HG03575 (cell line): ENCODE results near the gene PTGFRN.

Experiments used
- ATAC-seq: cut with Tn5 transposase; IDR thresholded peaks from one replicate; pipeline ENCODE4 v1.9.1; 2021; ENCODE audit not compliant: unreplicated experiment, insufficient number of reproducible peaks, low FRiP score; ENCODE audit errors: extremely low read depth

The PTGFRN gene

GRCh38 chr1:116912846-116913245 is 3.1 kb downstream of the PTGFRN start:
- ATAC-seq: no peak

DNA sequence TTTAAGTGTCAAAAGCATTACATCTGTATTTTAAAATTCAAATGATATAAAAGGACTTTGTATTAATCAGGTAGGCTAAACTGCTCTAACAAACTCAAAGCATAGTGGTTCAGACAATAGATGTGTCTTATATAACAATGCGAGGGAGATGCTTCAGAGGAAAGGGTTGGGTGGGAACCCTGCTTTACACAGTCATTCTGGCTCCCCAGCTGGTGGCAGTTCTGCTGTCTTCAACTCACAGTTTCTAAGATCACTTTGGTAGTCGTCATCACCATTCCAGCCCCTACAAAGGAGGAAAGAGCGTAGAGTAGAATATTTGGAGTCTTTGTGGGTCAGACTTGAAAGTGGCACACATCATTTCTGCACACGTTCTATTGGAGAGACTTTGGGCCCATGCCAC is 4.2 kb downstream of the PTGFRN start:
- no peak for ATAC-seq

DNA sequence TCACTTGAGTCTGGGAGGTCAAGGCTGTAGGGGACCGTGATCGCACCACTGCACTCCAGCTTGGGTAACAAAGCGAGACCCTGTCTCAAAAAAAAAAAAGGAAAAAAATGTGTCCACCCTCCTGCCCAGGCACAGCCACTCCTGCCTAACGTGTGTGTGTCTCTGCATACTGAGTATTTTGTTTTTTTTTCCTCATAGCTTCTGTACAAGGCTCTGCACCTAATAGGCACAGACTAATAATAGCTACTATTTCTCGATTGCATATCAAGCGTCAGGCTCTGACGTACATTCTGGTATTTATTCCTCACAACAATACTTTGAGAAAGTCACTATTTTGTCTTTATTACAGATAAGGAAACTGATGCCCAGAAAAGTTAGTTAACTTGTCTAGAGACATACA is 5.0 kb downstream of the PTGFRN start:
- no peak for ATAC-seq

GRCh38 chr1:116915086-116915661 is 5.5 kb downstream of the PTGFRN start:
- ATAC-seq: no peak

DNA sequence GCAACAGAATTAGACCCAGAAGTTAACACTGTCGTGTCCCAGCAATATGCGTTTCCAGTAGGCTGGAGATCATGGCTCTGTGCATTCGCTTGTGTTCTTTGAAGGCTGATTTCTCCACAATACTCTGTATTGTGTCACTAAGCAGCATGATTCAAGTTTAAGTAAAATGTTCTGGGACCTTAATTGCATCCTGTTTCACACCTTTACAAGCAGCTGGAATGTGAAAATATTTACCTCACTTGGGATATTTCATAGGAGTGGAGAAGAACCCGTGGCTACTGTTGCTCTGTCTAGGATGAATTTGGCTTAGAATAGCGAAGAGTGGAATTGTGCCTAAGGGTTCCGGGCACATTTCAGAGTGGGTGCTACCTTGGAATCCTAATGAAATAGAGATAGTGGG is 6.3 kb downstream of the PTGFRN start:
- ATAC-seq: no peak

- ATAC-seq: no peak
These were observed 7.1 kb downstream of the PTGFRN start for GRCh38 chr1:116916533-116917445.

DNA sequence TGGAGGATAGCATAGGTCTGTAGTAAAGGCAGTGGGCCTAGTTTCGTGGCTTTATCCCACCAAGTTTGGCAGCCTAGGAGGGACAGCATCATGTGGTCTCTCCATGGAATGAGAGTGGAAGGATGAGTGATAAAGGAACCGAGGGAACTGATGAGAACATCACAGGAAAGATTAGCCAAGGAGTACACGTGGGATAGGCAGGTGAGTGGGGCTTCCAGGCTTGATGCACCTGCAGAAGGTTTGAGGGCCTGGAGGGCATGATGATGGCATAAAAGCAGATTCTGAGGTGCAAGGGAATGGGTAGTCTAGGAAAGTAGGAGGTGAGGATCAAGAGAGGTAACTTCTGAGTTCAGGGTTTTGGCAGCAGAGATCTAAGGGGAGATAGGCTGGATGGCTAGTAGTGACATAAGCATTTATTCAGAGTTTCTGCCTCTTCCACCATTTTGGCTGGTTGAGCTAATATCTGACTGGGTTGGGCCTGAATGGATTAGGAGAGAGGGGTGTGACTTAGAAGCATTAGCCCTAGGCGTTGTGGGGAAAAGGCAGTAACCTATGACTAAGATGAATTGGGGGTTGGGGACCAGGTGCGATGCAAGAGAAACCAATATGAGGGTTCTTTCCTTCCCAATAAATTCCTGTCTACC is 9.1 kb downstream of the PTGFRN start:
- ATAC-seq: no peak

DNA sequence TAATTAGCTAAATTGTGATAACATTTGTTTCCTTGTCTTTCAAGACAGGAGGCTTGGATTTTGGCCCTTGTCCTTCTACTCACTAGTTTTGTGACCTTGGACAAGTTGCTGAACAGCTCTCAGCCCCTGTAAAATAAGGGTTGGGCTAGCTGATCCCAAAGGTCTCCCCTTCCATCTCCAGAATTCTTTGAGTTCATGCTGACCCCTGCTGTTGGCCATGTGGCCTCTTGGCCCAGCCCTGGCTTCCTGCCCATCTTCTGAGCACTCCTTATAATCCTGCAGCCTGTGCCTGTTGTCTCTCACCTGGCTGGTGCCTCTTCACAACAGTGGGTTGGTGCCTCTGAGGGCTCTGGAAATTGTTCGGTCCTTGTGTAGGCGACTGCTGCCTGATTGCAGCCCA is 10.1 kb downstream of the PTGFRN start:
- ATAC-seq: no peak

- no peak for ATAC-seq
These were observed 10.5 kb downstream of the PTGFRN start for GRCh38 chr1:116920211-116920610.

GRCh38 chr1:116921301-116921885 is 11.7 kb downstream of the PTGFRN start:
- no peak for ATAC-seq

DNA sequence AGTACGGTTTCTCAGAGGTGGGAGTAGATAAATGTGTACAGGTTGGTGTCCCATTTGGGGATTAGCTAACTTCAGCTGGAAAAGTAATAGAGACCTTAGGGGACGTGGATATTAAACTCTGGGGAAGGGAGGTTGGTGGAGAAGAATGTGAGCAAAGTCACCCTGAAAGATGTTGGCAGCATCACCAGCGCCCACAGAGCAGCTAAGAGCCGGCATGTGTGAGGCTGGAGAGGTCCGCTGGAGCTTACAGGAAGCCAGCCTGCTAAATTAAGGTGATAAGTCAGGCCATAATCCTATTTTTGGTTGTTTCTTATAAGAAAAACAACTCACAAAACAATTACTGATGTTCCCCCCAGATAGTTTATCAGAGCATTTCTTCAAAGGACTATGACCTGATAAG is 12.2 kb downstream of the PTGFRN start:
- no peak for ATAC-seq

DNA sequence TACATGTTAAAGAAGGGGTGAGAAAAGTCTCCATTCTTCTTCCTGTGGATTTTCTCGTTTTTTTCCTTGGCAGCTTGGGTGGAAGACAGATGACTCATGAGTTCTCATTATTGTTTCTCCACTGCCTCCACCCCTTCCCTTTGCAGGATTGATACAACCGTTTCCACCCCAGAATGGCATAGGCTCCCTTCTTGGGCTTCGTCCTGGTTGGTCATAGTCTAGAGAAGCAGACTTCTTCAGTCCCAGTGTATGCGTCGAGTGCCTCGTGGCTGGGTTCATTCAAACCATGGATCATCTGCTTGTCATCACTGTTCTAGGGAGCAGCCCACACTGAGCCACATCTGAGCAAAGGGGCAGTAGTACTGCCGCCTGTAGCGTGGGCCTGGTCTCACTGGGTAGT is 13.7 kb downstream of the PTGFRN start:
- ATAC-seq: no peak

GRCh38 chr1:116927049-116927798 is 17.5 kb downstream of the PTGFRN start:
- no peak for ATAC-seq

DNA sequence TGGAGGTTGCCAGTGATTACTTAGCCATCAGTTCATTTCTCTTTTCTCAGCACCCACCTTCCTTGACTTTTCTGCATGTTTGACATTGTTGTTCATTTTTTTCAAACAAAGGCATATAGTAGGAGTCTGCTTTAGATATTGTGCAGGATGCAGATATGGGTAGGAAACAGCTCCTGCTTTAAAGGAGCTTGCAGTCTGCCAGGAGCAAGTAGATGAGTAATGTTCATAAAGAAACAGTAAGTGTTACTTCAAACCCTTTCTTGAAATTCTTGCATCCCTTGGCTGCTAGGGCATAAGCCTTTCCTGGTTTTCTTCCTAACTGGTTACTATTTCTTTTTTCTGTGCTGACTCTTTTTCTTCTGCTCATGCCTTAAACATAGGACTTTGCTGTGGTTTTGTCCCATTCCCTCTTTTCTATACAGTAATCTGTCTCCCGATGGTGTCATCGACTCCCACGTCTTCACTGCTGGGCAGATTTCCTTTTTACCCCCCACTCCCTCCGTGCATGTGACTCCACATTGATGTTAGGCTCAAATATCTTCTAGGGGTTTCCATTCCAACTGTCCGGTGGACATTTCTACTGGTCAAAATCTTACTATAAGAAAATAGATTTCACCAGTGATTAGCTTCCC is 20.4 kb downstream of the PTGFRN start:
- no peak for ATAC-seq

DNA sequence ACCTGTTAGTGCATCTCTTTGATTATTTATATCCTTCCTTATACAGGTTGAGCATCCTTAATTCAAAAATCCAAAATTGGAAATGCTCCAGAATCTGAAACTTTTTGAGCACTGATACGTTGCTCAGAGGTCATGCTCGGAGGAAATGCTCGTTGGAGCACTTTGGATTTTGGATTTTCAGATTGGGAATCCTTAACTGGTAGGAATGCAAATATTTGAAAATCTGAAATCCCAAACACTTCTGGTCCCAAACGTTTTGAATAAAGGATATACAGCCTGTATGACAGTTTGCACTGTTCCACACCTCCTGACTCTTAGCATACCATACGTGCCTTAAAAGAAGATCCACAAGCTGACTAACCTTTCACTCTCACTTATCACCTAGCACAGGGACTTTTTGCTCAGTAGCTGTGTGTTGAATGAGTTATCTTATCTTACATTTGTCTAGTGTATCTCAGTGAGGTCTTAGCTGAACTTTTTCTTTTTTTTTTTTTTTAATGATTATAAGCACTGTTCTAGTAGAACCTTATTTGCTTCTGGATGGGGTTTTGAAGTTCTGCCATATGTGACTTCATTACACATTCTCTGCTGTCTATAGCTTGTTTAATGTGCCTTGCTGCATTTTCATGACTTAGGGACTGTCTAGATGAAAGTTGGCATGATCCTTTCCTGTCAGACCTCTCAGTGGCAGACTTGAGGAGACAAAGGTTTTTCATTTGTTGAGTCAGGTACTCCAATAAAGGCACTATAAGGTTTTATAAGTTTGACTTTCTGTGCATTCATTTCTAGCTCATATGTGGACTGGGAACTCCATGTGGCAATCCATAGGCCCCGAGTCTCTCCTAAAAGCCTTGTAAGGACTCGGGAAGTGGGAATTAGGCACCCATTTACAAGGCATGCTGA is 21.6 kb downstream of the PTGFRN start:
- no peak for ATAC-seq

- no peak for ATAC-seq
These were observed 24.1 kb downstream of the PTGFRN start for GRCh38 chr1:116933606-116934515.
